HG03571 (cell line): ENCODE results near the gene SRSF2.
"Not testable (repeated sequence)": the region's sequence is repeated elsewhere in the genome, so short reads cannot be mapped to it uniquely, and the experiment has no call there.

Experiments
- ATAC-seq: cut with Tn5 transposase; IDR thresholded peaks from one replicate; pipeline ENCODE4 v1.9.1; 2021; ENCODE audit not compliant: unreplicated experiment

Gene SRSF2

GRCh38 chr17:76737082-76737675 is at the start of gene SRSF2:
SRSF2 (minus strand) TSS chr17:76737331; CDS start chr17:76737160, 171 bp downstream.
- peak; percentile 68 for ATAC-seq

GRCh38 chr17:76784926-76785325 is 47.8 kb upstream of the SRSF2 start:
- ATAC-seq: no peak

- no peak for ATAC-seq
Observed at GRCh38 chr17:76783146-76783545, 46.0 kb upstream of the SRSF2 start.

GRCh38 chr17:76781056-76781982 is 44.2 kb upstream of the SRSF2 start:
- ATAC-seq: no peak

GRCh38 chr17:76775021-76775600 is 38.0 kb upstream of the SRSF2 start:
- no peak for ATAC-seq

- ATAC-seq: no peak
Observed at GRCh38 chr17:76772842-76773525, 35.9 kb upstream of the SRSF2 start.

GRCh38 chr17:76758570-76758969 is 21.4 kb upstream of the SRSF2 start:
- no peak for ATAC-seq

GRCh38 chr17:76757256-76757655 is 20.1 kb upstream of the SRSF2 start:
- ATAC-seq: no peak

- no peak for ATAC-seq
Observed at GRCh38 chr17:76755285-76755684, 18.2 kb upstream of the SRSF2 start.

GRCh38 chr17:76753061-76753961 is 16.2 kb upstream of the SRSF2 start:
- no peak for ATAC-seq

- no peak for ATAC-seq
Observed at GRCh38 chr17:76752006-76752405, 14.9 kb upstream of the SRSF2 start.

- no peak for ATAC-seq
Observed at GRCh38 chr17:76751416-76751993, 14.4 kb upstream of the SRSF2 start.

- ATAC-seq: no peak
Observed at GRCh38 chr17:76748657-76749056, 11.5 kb upstream of the SRSF2 start.

- ATAC-seq: no peak
Observed at GRCh38 chr17:76747716-76748363, 10.7 kb upstream of the SRSF2 start.

GRCh38 chr17:76745785-76746184 is 8.7 kb upstream of the SRSF2 start:
- not testable (repeated sequence) for ATAC-seq

- no peak for ATAC-seq
Observed at GRCh38 chr17:76744747-76745146, 7.6 kb upstream of the SRSF2 start.

GRCh38 chr17:76742958-76743357 is 5.8 kb upstream of the SRSF2 start:
- no peak for ATAC-seq

GRCh38 chr17:76740329-76741118 is 3.4 kb upstream of the SRSF2 start:
- no peak for ATAC-seq
